Epithelial cell of proximal tubule (primary cell): ENCODE data around the gene ADARB1. TPM values are rescaled to one million over a fixed set of nuclear protein-coding genes. Genes with fewer than 3 reads are reported as not detected.

ENCODE experiments used
- DNase-seq: peaks from one replicate; pipeline ENCODE4 v3.0.0-alpha.2; 2011; ENCODE audit warnings: low read depth
- H3K4me3 ChIP-seq: 2 replicates; pipeline ENCODE4 v1.5.1; 2011; ENCODE audit warnings: low read depth, mild to moderate bottlenecking, low read length
- total RNA-seq: library from RNA; depleted of rRNA; stranded (reverse); fragments of >200 nt; gene quantifications from 2 replicates; pipeline ENCODE4 v1.2.3, GENCODE V29; 2015
- TF ChIP-seq, protein P1 (sequence below): conservative IDR thresholded peaks from 2 replicates; pipeline ENCODE4 v1.5.1; 2012; ENCODE audit warnings: low read depth, mild to moderate bottlenecking, low read length

Gene ADARB1
- total RNA-seq, 1 donor from 2014 or later: 2.2 TPM

DNA sequence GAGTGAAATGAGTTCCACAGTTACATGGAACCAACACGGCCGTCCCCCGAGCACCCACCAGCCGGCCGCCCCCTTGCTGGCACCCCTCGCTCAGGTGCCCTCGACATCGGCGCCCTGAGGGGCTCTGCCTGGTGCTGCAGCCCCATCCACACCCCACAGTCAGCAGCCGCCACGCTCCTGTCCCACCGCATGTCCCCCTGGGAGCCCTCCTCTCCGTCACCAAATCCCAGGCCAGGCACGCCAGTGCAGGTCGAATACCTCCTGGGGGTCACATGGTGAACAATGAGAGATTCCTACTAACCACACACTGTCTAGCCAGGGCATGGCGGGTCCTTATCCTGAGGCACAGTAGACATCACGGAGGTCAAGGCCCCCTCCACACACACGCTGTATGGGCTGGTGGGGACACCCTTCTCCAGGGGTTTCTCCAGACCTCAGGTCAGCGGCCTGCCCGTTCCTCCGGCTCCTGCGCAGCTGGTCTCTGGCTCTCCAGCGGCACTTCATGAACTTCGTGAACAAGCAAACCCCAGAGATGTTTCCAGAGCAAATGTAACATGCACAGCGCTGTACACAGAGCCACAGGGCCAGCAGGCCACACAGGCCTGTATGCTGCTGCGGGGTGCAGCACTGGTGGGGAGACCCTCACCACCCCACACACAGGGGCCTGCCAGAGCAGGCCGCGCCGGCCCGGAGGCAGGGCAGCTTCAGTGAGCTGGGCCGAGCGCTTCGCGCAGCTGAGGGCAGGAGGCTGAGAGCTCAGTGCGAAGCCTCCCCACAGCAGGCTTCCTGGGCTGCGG lies 191.5 kb downstream of the ADARB1 start:
- DNase-seq: no peak
- no peak overlapping the region for H3K4me3 ChIP-seq
- TF ChIP-seq, protein P1, sequence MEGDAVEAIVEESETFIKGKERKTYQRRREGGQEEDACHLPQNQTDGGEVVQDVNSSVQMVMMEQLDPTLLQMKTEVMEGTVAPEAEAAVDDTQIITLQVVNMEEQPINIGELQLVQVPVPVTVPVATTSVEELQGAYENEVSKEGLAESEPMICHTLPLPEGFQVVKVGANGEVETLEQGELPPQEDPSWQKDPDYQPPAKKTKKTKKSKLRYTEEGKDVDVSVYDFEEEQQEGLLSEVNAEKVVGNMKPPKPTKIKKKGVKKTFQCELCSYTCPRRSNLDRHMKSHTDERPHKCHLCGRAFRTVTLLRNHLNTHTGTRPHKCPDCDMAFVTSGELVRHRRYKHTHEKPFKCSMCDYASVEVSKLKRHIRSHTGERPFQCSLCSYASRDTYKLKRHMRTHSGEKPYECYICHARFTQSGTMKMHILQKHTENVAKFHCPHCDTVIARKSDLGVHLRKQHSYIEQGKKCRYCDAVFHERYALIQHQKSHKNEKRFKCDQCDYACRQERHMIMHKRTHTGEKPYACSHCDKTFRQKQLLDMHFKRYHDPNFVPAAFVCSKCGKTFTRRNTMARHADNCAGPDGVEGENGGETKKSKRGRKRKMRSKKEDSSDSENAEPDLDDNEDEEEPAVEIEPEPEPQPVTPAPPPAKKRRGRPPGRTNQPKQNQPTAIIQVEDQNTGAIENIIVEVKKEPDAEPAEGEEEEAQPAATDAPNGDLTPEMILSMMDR: no peak

DNA sequence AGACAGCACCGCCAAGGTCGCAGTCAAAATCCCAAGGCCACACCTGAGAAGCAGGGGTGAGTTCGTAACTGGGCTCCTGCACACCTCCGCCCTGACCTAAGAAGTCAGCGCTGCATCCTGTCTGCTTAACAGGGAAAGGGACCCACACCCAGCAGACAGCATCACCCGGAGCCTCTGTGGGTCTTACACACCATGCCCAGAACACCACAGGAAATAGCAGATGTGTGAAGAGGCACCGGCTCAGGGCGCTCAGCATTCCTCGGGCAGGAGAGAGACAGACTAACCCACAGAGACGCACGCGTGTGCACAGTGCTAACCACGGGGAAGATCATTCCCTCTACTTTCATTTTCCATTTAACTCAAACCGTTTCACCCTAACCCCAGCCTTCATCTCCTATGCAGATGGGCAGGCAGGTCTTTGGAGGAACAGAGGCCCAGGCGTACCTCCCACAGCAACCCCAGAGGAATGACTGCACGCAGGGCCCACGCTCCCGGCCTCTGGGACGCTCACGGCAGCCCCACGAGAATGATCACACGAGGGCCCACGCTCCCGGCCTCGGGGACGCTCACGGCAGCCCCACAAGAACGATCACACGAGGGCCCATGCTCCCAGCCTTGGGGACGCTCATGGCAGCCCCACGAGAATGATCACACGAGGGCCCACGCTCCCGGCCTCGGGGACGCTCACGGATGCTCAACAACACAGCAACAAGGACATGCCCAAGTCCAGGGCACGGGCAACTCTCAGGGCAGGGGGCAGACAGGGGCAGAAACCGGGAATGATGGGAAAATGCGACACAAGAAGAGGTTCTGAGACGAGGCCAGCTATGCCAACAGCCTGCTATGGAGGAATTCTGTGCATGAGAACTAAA lies 192.4 kb downstream of the ADARB1 start:
- TF ChIP-seq, protein P1: no peak
- no peak overlapping the region for H3K4me3 ChIP-seq
- DNase-seq: no peak

DNA sequence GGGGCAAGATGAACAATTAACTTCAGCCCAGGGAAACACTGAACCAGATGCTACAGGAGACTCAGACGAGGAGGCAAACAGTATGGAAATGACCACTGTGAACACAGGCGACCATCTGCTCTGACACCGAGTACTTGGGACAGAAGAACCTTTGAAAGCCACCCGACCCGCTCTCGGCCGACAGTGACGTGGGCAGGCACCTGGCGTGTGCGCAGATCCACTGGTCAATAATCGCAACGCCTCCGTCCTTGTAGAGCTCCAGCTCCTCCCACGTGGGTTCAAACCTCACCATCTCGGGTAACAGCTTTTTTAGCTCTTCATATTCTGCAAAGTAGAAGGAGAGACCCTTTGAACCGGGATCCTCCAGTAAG lies 193.0 kb downstream of the ADARB1 start:
- no peak for DNase-seq
- H3K4me3 ChIP-seq: no peak overlapping the region
- TF ChIP-seq, protein P1: no peak

DNA sequence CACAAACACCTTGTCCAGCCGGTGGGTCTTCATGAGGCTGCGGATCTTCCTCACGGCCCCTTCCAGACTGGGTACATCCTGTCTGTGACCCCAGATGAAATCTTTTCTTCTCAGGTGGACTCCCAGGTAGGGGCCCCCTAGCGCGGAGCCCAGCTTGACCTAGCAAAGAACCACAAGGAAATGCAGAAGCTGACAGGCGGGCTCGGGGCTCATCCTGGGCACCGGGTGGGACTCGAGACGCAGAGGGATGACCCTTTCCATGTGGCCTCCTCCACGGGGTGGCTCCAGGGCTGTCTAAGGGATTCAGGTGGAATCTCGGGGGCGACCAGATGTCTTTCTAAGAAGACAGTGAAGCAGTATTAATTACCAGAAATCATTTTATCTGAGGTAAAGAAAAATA lies 195.5 kb downstream of the ADARB1 start:
- DNase-seq: no peak
- H3K4me3 ChIP-seq: no peak overlapping the region
- TF ChIP-seq, protein P1: no peak

DNA sequence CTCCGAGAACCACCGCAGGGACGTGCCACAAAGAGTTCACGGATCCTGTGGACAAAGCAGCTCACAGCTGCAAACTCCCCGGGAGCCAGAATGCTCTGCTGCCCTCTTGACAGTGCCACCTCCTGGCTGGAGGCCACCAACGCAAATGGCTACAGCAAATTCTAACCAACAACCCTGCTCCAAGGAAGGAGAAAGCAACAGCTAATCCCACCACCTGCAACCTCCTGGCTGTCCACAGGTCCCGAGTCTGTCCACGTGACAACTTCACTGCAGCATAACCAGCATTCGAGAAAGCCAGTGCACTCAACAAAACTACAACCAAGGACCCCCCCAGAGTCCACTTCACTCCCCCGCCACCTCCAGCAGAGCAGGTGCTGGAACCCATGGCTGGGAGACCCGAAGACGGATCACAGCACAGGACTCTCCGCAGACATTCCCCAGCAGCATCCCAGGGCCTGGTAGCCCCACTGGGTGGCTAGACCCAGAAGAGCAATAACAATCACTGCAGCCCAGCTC lies 196.0 kb downstream of the ADARB1 start:
- H3K4me3 ChIP-seq: no peak overlapping the region
- no peak for DNase-seq
- TF ChIP-seq, protein P1: peak; percentile 51

Other genes with a start within 250 kb of the ADARB1 start
- 311 and 421 TPM in 2 replicates for gene PTTG1IP, start 200.9 kb upstream of the ADARB1 start, total RNA-seq
- 3.0 and 3.5 TPM in 2 replicates for gene ITGB2, start 153.7 kb upstream of the ADARB1 start, total RNA-seq
- 35.7 and 52.1 TPM in 2 replicates for gene SLX9, start 134.6 kb upstream of the ADARB1 start, total RNA-seq
- gene POFUT2, start 213.3 kb downstream of the ADARB1 start, total RNA-seq: 10.4 and 12.4 TPM in 2 replicates